Measurements from ENCODE around the gene KLHL30. TPM values are rescaled to one million over a fixed set of nuclear protein-coding genes. Genes with fewer than 3 reads are reported as not detected.

KLHL30 gene
- total RNA-seq, 1 donor, result 0.09 TPM

GRCh38 chr2:238129166-238130010, 9.1 kb upstream of the KLHL30 start:
- TF ChIP-seq CTCF (IDR thresholded peaks at IDR 0.05; ENCODE audit: insufficient read depth, low read length), result no peak
- no peak for DNase-seq (ENCODE audit: low read depth)
- no peak overlapping the region for H3K4me3 ChIP-seq (ENCODE audit: low read depth, low read length)

DNA sequence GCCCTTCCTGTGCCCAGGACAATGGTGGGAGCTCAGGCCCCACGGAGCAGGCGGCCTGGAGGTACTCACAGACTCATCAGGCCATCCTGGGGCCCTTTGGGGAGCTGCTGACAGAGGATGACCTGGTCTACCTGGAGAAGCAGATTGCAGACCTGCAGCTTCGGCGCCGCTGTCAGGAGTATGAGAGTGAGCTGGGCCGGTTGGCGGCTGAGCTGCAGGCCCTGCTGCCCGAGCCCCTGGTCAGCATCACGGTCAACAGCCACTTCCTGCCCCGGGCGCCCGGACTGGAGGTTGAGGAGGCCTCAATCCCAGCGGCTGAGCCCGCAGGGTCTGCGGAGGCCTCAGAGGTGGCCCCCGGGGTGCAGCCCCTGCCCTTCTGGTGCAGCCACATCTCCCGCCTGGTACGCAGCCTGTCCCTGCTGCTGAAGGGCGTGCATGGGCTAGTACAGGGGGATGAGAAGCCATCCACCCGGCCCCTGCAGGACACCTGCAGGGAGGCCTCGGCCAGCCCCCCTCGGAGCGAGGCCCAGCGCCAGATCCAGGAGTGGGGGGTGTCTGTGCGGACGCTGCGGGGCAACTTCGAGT, 8.3 kb upstream of the KLHL30 start:
- DNase-seq (ENCODE audit: low read depth), result no peak
- no peak overlapping the region for H3K4me3 ChIP-seq (ENCODE audit: low read depth, low read length)
- no peak for TF ChIP-seq CTCF (IDR thresholded peaks at IDR 0.05; ENCODE audit: insufficient read depth, low read length)

- H3K4me3 ChIP-seq (ENCODE audit: low read depth, low read length), result no peak overlapping the region
- DNase-seq (ENCODE audit: low read depth), result no peak
- TF ChIP-seq CTCF (IDR thresholded peaks at IDR 0.05; ENCODE audit: insufficient read depth, low read length), result no peak
These were observed 7.5 kb upstream of the KLHL30 start for GRCh38 chr2:238130696-238131628.

- TF ChIP-seq CTCF (IDR thresholded peaks at IDR 0.05; ENCODE audit: insufficient read depth, low read length), result no peak
- H3K4me3 ChIP-seq (ENCODE audit: low read depth, low read length), result no peak overlapping the region
- no peak for DNase-seq (ENCODE audit: low read depth)
These were observed 6.6 kb upstream of the KLHL30 start for GRCh38 chr2:238131761-238132462.

- no peak for DNase-seq (ENCODE audit: low read depth)
- no peak for TF ChIP-seq CTCF (IDR thresholded peaks at IDR 0.05; ENCODE audit: insufficient read depth, low read length)
- no peak overlapping the region for H3K4me3 ChIP-seq (ENCODE audit: low read depth, low read length)
These were observed 5.7 kb upstream of the KLHL30 start for GRCh38 chr2:238132463-238133450.

Data from fibroblast of the aortic adventitia (primary cell).